A549 (cell line): ENCODE data around the gene OSCAR. TPM values are rescaled to one million over a fixed set of nuclear protein-coding genes. Genes with fewer than 3 reads are reported as not detected.
"Not testable (repeated sequence)": the region's sequence is repeated elsewhere in the genome, so short reads cannot be mapped to it uniquely, and the experiment has no call there.

Experiments
- ATAC-seq, 2 experiments: fragments of 200-7000 bp in 1 of 2; fragments of >200 bp in 1 of 2; cut with Nextera tagmentation in 1 of 2; cut with Tn5 transposase in 1 of 2; 3 replicates each; pipeline versions ENCODE4 v1.8.0 to v1.9.1; 2018 to 2020; ENCODE audit warnings: mild to moderate bottlenecking in 1 of 2, moderate library complexity in 1 of 2
- CTCF ChIA-PET: fragments of 300-600 bp; sonication (Branson Sonifier 250); formaldehyde crosslinking; extraction: SDS; loops from one replicate; lab custom pipeline; 2021; ENCODE audit warnings: antibody characterized with exemption, inconsistent platforms; lab: Yijun Ruan, JAX
- POLR2A ChIA-PET: fragments of 350-600 bp; formaldehyde crosslinking; extraction: SDS; loops from one replicate; lab custom pipeline; 2021; ENCODE audit warnings: antibody characterized with exemption, inconsistent platforms; lab: Yijun Ruan, JAX
- DNase-seq, 2 experiments: peaks; one replicate each; pipeline versions ENCODE4 v3.0.0 to v3.0.0-alpha.2; 2011 to 2016; ENCODE audit warnings: low read depth in 1 of 2, low spot score in 1 of 2
- FAIRE-seq: peaks from 2 replicates; lab custom pipeline; 2011; peaks lifted over from hg19 to GRCh38; lab: Jason Lieb, UNC
- H3K27ac ChIP-seq, 2 experiments: fragments of >200 bp; sonication (Bioruptor Twin); formaldehyde crosslinking; 3 replicates each; pipeline ENCODE4 v1.5.1; 2016 to 2017
- H3K4me1 ChIP-seq: fragments of >200 bp; sonication (Bioruptor Twin); formaldehyde crosslinking; 3 replicates; pipeline ENCODE4 v1.6.1; 2016
- H3K4me2 ChIP-seq: fragments of >200 bp; sonication (Bioruptor Twin); formaldehyde crosslinking; 3 replicates; pipeline ENCODE4 v1.6.1; 2016
- H3K4me3 ChIP-seq: fragments of >200 bp; sonication (Bioruptor Twin); formaldehyde crosslinking; 3 replicates; pipeline ENCODE4 v1.5.1; 2016
- H3K9me3 ChIP-seq: fragments of >200 bp; sonication (Bioruptor Twin); formaldehyde crosslinking; 3 replicates; pipeline ENCODE4 v1.6.1; 2016
- CHD2 ChIP-seq: fragments of 150-350 bp; IDR thresholded peaks from 2 replicates; pipeline ENCODE4 v1.6.1; 2014; ENCODE audit warnings: low read length; ENCODE audit not compliant: partially characterized antibody
- CHD4 ChIP-seq: fragments of 200-600 bp; sonication (generic); IDR thresholded peaks from 2 replicates; pipeline ENCODE4 v1.6.1; 2016; ENCODE audit warnings: antibody characterized with exemption, mild to moderate bottlenecking, borderline replicate concordance
- EHMT2 ChIP-seq: fragments of 200-600 bp; sonication (generic); IDR thresholded peaks from 2 replicates; pipeline ENCODE4 v1.6.1; 2016; ENCODE audit warnings: antibody characterized with exemption, low read depth, mild to moderate bottlenecking, moderate library complexity
- ESRRA ChIP-seq: fragments of 150-350 bp; IDR thresholded peaks from 2 replicates; pipeline ENCODE4 v1.6.1; 2014; ENCODE audit warnings: mild to moderate bottlenecking, low read length, borderline replicate concordance
- FOXS1 ChIP-seq: fragments of 250-450 bp; sonication (Bioruptor Pico); IDR thresholded peaks from 2 replicates; pipeline ENCODE4 v1.5.0; 2020; ENCODE audit warnings: mild to moderate bottlenecking, moderate library complexity
- HDAC2 ChIP-seq: fragments of 200-600 bp; sonication (generic); IDR thresholded peaks from 2 replicates; pipeline ENCODE4 v1.6.1; 2016
- HOXB13 ChIP-seq: fragments of 250-450 bp; sonication (Bioruptor Pico); IDR thresholded peaks from 2 replicates; pipeline ENCODE4 v1.5.0; 2020; ENCODE audit warnings: low read depth, mild to moderate bottlenecking, moderate library complexity
- JUN ChIP-seq, 2 experiments: fragments of >200 bp; sonication (Bioruptor Twin); formaldehyde crosslinking; IDR thresholded peaks; 2 replicates in 1 of 2; 3 replicates in 1 of 2; pipeline ENCODE4 v1.6.1; 2016 to 2017
- JUNB ChIP-seq: fragments of >200 bp; sonication (Bioruptor Twin); formaldehyde crosslinking; IDR thresholded peaks from 2 replicates; pipeline ENCODE4 v1.6.1; 2016
- MYC ChIP-seq: IDR thresholded peaks from 2 replicates; pipeline ENCODE4 v1.6.1; 2012; ENCODE audit warnings: mild to moderate bottlenecking, inconsistent platforms, low read length, improper control_type of control experiment, borderline replicate concordance
- NFE2L2 ChIP-seq: fragments of 150-350 bp; conservative IDR thresholded peaks from 2 replicates; pipeline ENCODE4 v1.6.1; 2014; ENCODE audit warnings: low read length
- POLR2A ChIP-seq: IDR thresholded peaks from 2 replicates; pipeline ENCODE4 v1.6.1; 2012; ENCODE audit warnings: mild to moderate bottlenecking, low read length
- RFX5 ChIP-seq: fragments of 450-650 bp; IDR thresholded peaks from 2 replicates; pipeline ENCODE4 v1.7.1; 2014; ENCODE audit warnings: antibody characterized with exemption, mild to moderate bottlenecking, moderate library complexity
- SMC3 ChIP-seq: fragments of >200 bp; sonication (Bioruptor Twin); formaldehyde crosslinking; IDR thresholded peaks from 3 replicates; pipeline ENCODE4 v1.6.1; 2018; ENCODE audit warnings: inconsistent platforms
- SREBF2 ChIP-seq: fragments of 450-650 bp; IDR thresholded peaks from 2 replicates; pipeline ENCODE4 v1.6.1; 2014; ENCODE audit warnings: mild to moderate bottlenecking, moderate library complexity
- TP53 ChIP-seq: fragments of 250-450 bp; sonication (Bioruptor Pico); IDR thresholded peaks from 2 replicates; pipeline ENCODE4 v1.5.0; 2021; ENCODE audit warnings: mild to moderate bottlenecking, moderate library complexity
- ZNF302 ChIP-seq: fragments of 250-450 bp; sonication (Bioruptor Pico); IDR thresholded peaks from 2 replicates; pipeline ENCODE4 v1.9.0; 2021; ENCODE audit warnings: inconsistent platforms, mild to moderate bottlenecking, moderate library complexity
- ZSCAN20 ChIP-seq: fragments of 250-450 bp; sonication (Bioruptor Pico); IDR thresholded peaks from 2 replicates; pipeline ENCODE4 v1.8.0; 2022; ENCODE audit warnings: mild to moderate bottlenecking, moderate library complexity
- WGBS: methylation state at CpG from one replicate; pipeline ENCODE4 v1.1.6; 2017; ENCODE audit errors: missing lambda C conversion rate; 5-methylcytosine and 5-hydroxymethylcytosine counted together
- polyA plus RNA-seq, 4 experiments: library from polyadenylated mRNA; depleted of rRNA in 3 of 4; stranded (reverse); fragments of >200 nt; fragmentation: RNase III in 1 of 4; extraction: RNeasy Plus Mini Kit Qiagen cat#74134 plus additional on column Dnase treatment in 1 of 4; gene quantifications; 2 replicates in 3 of 4; 3 replicates in 1 of 4; pipeline ENCODE4 v1.2.3, GENCODE V29; 2011 to 2017
- TF ChIP-seq, protein P1 (sequence below): IDR thresholded peaks from 2 replicates; pipeline ENCODE4 v1.6.1; 2012; ENCODE audit warnings: low read depth, borderline replicate concordance
- TF ChIP-seq, protein P2 (sequence below): IDR thresholded peaks from 2 replicates; pipeline ENCODE4 v1.6.1; 2012
- TF ChIP-seq, protein P3 (sequence below): fragments of 200-600 bp; sonication (generic); IDR thresholded peaks from 2 replicates; pipeline ENCODE4 v1.6.1; 2016; ENCODE audit warnings: antibody characterized with exemption, mild to moderate bottlenecking, moderate library complexity
- TF ChIP-seq, protein P4 (sequence below): fragments of 250-450 bp; sonication (Bioruptor Pico); IDR thresholded peaks from 2 replicates; pipeline ENCODE4 v1.5.0; 2020; ENCODE audit warnings: low read depth, mild to moderate bottlenecking, moderate library complexity

Gene OSCAR
- polyA plus RNA-seq, 2 of the 4 experiments (the other 2 are of a cell fraction), result 0.26 to 0.28 TPM

DNA sequence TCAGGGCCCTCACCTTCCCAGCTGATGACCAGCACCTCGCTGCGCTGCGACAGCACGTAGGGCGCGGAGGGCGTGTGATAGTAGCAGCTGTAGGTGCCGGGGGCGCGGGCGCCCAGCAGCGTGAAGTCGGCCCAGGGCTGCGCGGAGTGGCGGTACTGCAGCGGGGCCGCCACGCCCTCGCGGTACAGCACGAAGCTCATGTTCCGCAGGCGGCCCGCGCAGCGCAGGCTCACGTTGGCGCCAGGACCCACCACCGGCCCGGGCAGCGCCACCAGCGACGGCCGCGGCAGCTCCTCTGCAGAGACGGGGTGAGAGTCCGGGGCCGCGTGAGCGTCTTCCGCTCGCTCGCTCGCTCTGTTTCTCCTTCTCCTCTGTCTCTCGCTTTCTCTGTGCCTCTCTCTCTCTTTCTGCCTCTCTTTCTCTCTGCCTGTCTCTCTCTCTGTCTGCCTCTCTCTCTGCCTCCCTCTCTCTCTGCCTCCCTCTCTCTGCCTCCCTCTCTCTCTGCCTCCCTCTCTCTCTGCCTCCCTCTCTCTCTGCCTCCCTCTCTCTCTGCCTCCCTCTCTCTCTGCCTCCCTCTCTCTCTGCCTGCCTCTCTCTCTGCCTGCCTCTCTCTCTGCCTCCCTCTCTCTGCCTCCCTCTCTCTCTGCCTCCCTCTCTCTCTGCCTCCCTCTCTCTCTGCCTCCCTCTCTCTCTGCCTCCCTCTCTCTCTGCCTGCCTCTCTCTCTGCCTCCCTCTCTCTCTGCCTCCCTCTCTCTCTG, 4.6 kb downstream of the OSCAR start:
- Histone ChIP-seq H3K27ac (peak overlapping the region; percentile 40 to 78; a peak in 5 of 6 replicates), H3K4me1 (peaks cover 11% of the 10 kb centered on the region; the same call in 1 of the 3 replicates), H3K4me3 (peak overlapping the region; percentile 33), H3K9me3 (peaks cover 12% of the 10 kb centered on the region; the same call in 2 of the 3 replicates), H3K4me2 (peak overlapping the region; percentile 83)
- ChIA-PET POLR2A (interaction anchor here (0.7 kb wide), 1 partner anchor 31 kb away, joined by 3 read pairs; no protein-coding TSS in a partner anchor), CTCF (interaction anchor here (0.6 to 4.3 kb wide), 23 partner anchors 10 to 303 kb away, joined by 3 to 35 read pairs (median 5); no protein-coding TSS in a partner anchor)
- ATAC-seq (peak; percentile 79 to 81), DNase-seq (peak; percentile 50 to 62)
- 41% methylated on average over 38 of the region's 46 CpGs for WGBS
- FAIRE-seq, result not testable (repeated sequence)
- TF ChIP-seq, protein P1, sequence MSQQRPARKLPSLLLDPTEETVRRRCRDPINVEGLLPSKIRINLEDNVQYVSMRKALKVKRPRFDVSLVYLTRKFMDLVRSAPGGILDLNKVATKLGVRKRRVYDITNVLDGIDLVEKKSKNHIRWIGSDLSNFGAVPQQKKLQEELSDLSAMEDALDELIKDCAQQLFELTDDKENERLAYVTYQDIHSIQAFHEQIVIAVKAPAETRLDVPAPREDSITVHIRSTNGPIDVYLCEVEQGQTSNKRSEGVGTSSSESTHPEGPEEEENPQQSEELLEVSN, result peak; percentile 91
- TF ChIP-seq TP53 (CRISPR knock-in tag), result 0 out of 2 replicates have a peak, but pooled peaks have one; percentile 34
- TF ChIP-seq, protein P2, sequence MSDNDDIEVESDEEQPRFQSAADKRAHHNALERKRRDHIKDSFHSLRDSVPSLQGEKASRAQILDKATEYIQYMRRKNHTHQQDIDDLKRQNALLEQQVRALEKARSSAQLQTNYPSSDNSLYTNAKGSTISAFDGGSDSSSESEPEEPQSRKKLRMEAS, result peak; percentile 94

DNA sequence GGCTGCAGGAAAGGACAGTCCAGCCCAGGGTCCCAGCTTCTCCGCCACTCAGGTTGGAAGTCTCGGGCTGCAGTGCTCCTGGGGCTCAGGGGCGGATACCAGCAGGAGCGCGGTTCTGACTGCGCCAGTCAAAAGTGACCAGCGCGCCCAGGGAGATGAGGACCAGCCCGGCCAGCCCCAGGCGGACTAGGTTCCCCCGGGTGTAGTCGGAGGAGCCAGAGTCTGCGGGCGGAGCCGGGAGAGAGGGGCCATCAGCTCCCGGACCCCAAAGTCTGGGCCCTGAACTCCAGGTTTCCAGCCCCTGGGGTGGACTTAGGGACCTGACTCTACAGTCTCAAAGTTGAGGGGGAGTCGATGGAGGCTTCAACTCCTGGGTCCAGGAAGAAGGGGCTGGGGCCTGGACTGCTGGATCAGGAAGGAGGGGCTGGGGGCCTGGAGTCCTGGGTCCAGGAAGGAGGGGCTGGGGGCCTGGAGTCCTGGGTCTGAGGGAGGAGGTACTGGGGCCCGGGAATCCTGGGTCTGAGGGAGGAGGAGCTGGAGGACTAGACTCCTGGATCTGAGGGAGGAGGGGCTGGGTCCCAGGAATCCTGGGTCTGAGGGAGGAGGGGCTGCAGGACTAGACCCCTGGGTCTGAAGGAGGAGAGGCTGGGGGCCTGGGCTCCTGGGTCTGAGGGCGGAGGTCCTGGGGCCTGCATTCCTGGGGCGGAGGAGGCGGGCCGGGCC, 5.3 kb downstream of the OSCAR start:
- peaks cover 12% of the 10 kb centered on the region; the same call in 2 of the 3 replicates for H3K9me3 ChIP-seq
- no peak for DNase-seq
- H3K4me1 ChIP-seq, result peaks cover 11% of the 10 kb centered on the region; the same call in 1 of the 3 replicates
- POLR2A ChIA-PET, result no interaction called here
- ATAC-seq, result no peak
- no peak for FAIRE-seq
- TF ChIP-seq JUN (IDR thresholded peaks at IDR 0.05) (no peak), TP53 (CRISPR knock-in tag) (no peak), CHD4 (no peak), SREBF2 (no peak), SMC3 (no peak), HDAC2 (no peak), RFX5 (no peak), ZSCAN20 (CRISPR knock-in tag) (no peak), POLR2A (no peak), NFE2L2 (no peak), ESRRA (no peak)
- TF ChIP-seq, protein P3, sequence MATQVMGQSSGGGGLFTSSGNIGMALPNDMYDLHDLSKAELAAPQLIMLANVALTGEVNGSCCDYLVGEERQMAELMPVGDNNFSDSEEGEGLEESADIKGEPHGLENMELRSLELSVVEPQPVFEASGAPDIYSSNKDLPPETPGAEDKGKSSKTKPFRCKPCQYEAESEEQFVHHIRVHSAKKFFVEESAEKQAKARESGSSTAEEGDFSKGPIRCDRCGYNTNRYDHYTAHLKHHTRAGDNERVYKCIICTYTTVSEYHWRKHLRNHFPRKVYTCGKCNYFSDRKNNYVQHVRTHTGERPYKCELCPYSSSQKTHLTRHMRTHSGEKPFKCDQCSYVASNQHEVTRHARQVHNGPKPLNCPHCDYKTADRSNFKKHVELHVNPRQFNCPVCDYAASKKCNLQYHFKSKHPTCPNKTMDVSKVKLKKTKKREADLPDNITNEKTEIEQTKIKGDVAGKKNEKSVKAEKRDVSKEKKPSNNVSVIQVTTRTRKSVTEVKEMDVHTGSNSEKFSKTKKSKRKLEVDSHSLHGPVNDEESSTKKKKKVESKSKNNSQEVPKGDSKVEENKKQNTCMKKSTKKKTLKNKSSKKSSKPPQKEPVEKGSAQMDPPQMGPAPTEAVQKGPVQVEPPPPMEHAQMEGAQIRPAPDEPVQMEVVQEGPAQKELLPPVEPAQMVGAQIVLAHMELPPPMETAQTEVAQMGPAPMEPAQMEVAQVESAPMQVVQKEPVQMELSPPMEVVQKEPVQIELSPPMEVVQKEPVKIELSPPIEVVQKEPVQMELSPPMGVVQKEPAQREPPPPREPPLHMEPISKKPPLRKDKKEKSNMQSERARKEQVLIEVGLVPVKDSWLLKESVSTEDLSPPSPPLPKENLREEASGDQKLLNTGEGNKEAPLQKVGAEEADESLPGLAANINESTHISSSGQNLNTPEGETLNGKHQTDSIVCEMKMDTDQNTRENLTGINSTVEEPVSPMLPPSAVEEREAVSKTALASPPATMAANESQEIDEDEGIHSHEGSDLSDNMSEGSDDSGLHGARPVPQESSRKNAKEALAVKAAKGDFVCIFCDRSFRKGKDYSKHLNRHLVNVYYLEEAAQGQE, result no peak
- WGBS, result 91% methylated on average over 22 of the region's 22 CpGs
- H3K4me3 ChIP-seq, result peak overlapping the region; percentile 33
- CTCF ChIA-PET, result interaction anchor here (0.6 to 4.3 kb wide), 17 partner anchors 9 to 303 kb away, joined by 3 to 25 read pairs (median 5); no protein-coding TSS in a partner anchor
- peak overlapping the region; percentile 83 for H3K4me2 ChIP-seq
- H3K27ac ChIP-seq, result peak overlapping the region; percentile 40 to 78; a peak in 5 of 6 replicates

DNA sequence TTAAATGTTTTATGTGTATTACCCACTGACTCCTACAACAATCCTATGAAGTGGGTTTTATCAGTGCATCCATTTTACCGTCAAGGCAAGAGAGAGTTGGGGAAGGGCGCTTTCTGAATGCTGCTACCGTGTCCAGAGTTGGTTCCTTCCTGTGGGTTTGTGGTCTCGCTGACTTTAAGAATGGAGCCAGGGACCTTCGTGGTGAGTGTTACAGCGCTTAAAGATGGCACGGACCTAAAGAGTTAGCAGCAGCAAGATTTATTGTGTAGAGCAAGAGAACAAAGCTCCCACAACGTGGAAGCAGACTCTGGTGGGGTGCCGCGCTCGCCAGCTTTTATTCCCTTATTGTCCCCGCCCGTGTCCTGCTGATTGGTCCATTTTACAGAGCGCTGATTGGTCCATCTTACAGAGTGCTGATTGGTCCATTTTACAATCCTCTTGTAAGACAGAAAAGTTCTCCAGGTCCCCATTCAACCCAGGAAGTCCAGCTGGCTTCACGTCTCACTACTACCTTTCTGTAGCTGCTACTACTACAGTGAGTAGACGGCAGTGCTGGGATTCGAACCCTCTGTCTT, 6.1 kb downstream of the OSCAR start:
- ATAC-seq (no peak), DNase-seq (no peak), FAIRE-seq (peak; percentile 56)
- 85% methylated on average over 17 of the region's 17 CpGs for WGBS
- no peak for TF ChIP-seq CHD2
- TF ChIP-seq NFE2L2, result no peak
- no peak for TF ChIP-seq FOXS1 (CRISPR knock-in tag)
- no peak for TF ChIP-seq MYC
- no peak for TF ChIP-seq ZNF302 (CRISPR knock-in tag)
- no peak for TF ChIP-seq JUNB
- TF ChIP-seq EHMT2, result no peak
- TF ChIP-seq, protein P4, sequence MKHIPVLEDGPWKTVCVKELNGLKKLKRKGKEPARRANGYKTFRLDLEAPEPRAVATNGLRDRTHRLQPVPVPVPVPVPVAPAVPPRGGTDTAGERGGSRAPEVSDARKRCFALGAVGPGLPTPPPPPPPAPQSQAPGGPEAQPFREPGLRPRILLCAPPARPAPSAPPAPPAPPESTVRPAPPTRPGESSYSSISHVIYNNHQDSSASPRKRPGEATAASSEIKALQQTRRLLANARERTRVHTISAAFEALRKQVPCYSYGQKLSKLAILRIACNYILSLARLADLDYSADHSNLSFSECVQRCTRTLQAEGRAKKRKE (CRISPR knock-in tag), result no peak
- TF ChIP-seq HOXB13, result no peak
- Histone ChIP-seq H3K4me3 (no peak overlapping the region), H3K4me1 (peaks cover 11% of the 10 kb centered on the region; the same call in 1 of the 3 replicates), H3K4me2 (no peak overlapping the region), H3K27ac (no peak overlapping the region), H3K9me3 (peaks cover 12% of the 10 kb centered on the region; the same call in 2 of the 3 replicates)
- POLR2A ChIA-PET, result no interaction called here
- CTCF ChIA-PET, result interaction anchor here (0.9 to 4.3 kb wide), 8 partner anchors 11 to 302 kb away, joined by 3 to 25 read pairs (median 6); no protein-coding TSS in a partner anchor
